ENCODE results near the gene UBASH3A. TPM values are rescaled to one million over a fixed set of nuclear protein-coding genes. Genes with fewer than 3 reads are reported as not detected.

The UBASH3A gene
- total and polyA plus RNA-seq, 7 donors: 0.06 to 0.21 TPM; not detected in 5

GRCh38 chr21:42429021-42429420 is 25.3 kb downstream of the UBASH3A start:
- ATAC-seq: no peak
- Histone ChIP-seq H3K4me3 (no peak overlapping the region), H3K36me3 (ENCODE audit: insufficient read depth in 1 of 2, low read depth in 1 of 2) (no peaks in the 10 kb centered on the region), H3K27ac (no peak overlapping the region), H3K27me3 (ENCODE audit: insufficient read depth in 3 of 3, low read length in 2 of 3) (peaks cover 0 to 28% (median 7%) of the 10 kb centered on the region in 3 donors), H3K9me3 (no peaks in the 10 kb centered on the region), H3K4me1 (no peaks in the 10 kb centered on the region)
- intact Hi-C loops (cut with DNase I): no loop called here
- TF ChIP-seq, protein P1, sequence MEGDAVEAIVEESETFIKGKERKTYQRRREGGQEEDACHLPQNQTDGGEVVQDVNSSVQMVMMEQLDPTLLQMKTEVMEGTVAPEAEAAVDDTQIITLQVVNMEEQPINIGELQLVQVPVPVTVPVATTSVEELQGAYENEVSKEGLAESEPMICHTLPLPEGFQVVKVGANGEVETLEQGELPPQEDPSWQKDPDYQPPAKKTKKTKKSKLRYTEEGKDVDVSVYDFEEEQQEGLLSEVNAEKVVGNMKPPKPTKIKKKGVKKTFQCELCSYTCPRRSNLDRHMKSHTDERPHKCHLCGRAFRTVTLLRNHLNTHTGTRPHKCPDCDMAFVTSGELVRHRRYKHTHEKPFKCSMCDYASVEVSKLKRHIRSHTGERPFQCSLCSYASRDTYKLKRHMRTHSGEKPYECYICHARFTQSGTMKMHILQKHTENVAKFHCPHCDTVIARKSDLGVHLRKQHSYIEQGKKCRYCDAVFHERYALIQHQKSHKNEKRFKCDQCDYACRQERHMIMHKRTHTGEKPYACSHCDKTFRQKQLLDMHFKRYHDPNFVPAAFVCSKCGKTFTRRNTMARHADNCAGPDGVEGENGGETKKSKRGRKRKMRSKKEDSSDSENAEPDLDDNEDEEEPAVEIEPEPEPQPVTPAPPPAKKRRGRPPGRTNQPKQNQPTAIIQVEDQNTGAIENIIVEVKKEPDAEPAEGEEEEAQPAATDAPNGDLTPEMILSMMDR (IDR thresholded peaks at IDR 0.05): no peak
- WGBS, 3 donors: 97 to 100% (median 100%) methylated on average over 1 of the region's 1 CpG
- DNase-seq: no peak

- Histone ChIP-seq H3K27ac (no peak overlapping the region), H3K4me1 (no peaks in the 10 kb centered on the region), H3K27me3 (ENCODE audit: insufficient read depth in 3 of 3, low read length in 2 of 3) (peaks cover 0 to 21% (median 7%) of the 10 kb centered on the region in 3 donors), H3K4me3 (no peak overlapping the region), H3K36me3 (ENCODE audit: insufficient read depth in 1 of 2, low read depth in 1 of 2) (no peaks in the 10 kb centered on the region), H3K9me3 (no peaks in the 10 kb centered on the region)
- 20 to 30% (median 20%) methylated on average over 9 of the region's 9 CpGs for whole genome bisulfite sequencing, 3 donors
- ATAC-seq: no peak
- TF ChIP-seq, protein P1 (IDR thresholded peaks at IDR 0.05): no peak
- intact Hi-C loops (cut with DNase I): no loop called here
- no peak for DNase-seq
These were observed 26.2 kb downstream of the UBASH3A start for GRCh38 chr21:42429856-42430255.

- TF ChIP-seq, protein P1 (IDR thresholded peaks at IDR 0.05): no peak
- Histone ChIP-seq H3K4me1 (no peaks in the 10 kb centered on the region), H3K4me3 (no peak overlapping the region), H3K27ac (no peak overlapping the region), H3K27me3 (ENCODE audit: insufficient read depth in 3 of 3, low read length in 2 of 3) (peaks cover 0 to 17% (median 7%) of the 10 kb centered on the region in 3 donors), H3K9me3 (no peaks in the 10 kb centered on the region), H3K36me3 (ENCODE audit: insufficient read depth in 1 of 2, low read depth in 1 of 2) (no peaks in the 10 kb centered on the region)
- no peak for ATAC-seq
- WGBS, 3 donors: 78 to 81% (median 78%) methylated on average over 6 of the region's 6 CpGs
- no peak for DNase-seq
- intact Hi-C loops (cut with DNase I): no loop called here
These were observed 26.8 kb downstream of the UBASH3A start for GRCh38 chr21:42430521-42430920.

DNA sequence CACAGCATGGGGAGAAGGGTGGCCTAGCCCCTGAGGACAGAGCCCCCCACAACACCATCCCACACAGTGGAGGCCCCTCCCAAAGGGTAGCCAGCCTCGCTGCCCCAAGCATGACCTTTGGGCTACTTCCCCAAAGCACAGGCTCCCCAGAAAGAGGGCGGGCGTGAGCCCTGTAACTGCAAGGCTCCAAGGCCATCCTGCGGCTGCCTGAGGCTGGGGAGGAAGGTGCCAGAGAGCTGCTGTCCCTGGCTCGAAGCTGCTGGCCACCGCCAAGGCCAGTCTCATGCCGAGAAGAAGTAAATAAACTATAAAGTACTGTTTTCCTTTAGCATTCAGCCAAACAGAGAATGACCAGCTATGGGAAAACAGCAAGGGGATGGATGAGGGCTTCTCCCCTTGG is 27.5 kb downstream of the UBASH3A start:
- Histone ChIP-seq H3K27ac (no peak overlapping the region), H3K4me1 (no peaks in the 10 kb centered on the region), H3K9me3 (no peaks in the 10 kb centered on the region), H3K36me3 (ENCODE audit: insufficient read depth in 1 of 2, low read depth in 1 of 2) (no peaks in the 10 kb centered on the region), H3K27me3 (ENCODE audit: insufficient read depth in 3 of 3, low read length in 2 of 3) (peaks cover 0 to 13% (median 3%) of the 10 kb centered on the region in 3 donors), H3K4me3 (no peak overlapping the region)
- no peak for ATAC-seq
- WGBS, 3 donors: 69 to 76% (median 70%) methylated on average over 7 of the region's 7 CpGs
- no peak for DNase-seq
- TF ChIP-seq, protein P1 (IDR thresholded peaks at IDR 0.05): no peak
- intact Hi-C loops (cut with DNase I): no loop called here

- DNase-seq (no peak), ATAC-seq (no peak)
- H3K4me1 ChIP-seq: no peaks in the 10 kb centered on the region
- intact Hi-C loops (cut with DNase I): no loop called here
- H3K27ac ChIP-seq: no peak overlapping the region
- H3K36me3 ChIP-seq (ENCODE audit: insufficient read depth in 1 of 2, low read depth in 1 of 2): no peaks in the 10 kb centered on the region
- H3K27me3 ChIP-seq (ENCODE audit: insufficient read depth in 3 of 3, low read length in 2 of 3): peaks cover 0 to 15% (median 6%) of the 10 kb centered on the region in 3 donors
- no peak overlapping the region for H3K4me3 ChIP-seq
- TF ChIP-seq, protein P1 (IDR thresholded peaks at IDR 0.05): no peak
- 56 to 89% (median 87%) methylated on average over 1 of the region's 1 CpG for WGBS, 3 donors
- no peaks in the 10 kb centered on the region for H3K9me3 ChIP-seq
These were observed 29.0 kb downstream of the UBASH3A start for GRCh38 chr21:42432695-42433094.
